ENCODE measurements around the gene SNRNP35. TPM values are rescaled to one million over a fixed set of nuclear protein-coding genes. Genes with fewer than 3 reads are reported as not detected.

The SNRNP35 gene
- total RNA-seq, 3 donors from 2014 or later, result 20.8 to 26.3 (median 21.5) TPM

GRCh38 chr12:123441523-123442164 is 16.3 kb upstream of the SNRNP35 start:
- Histone ChIP-seq H3K36me3 (ENCODE audit: low read depth) (no peaks in the 10 kb centered on the region), H3K4me1 (ENCODE audit: low read depth) (peaks cover 6% of the 10 kb centered on the region), H3K4me3 (no peak overlapping the region), H3K9me3 (no peaks in the 10 kb centered on the region)
- no peak for TF ChIP-seq CTCF (IDR thresholded peaks at IDR 0.05)
- DNase-seq (no peak), ATAC-seq (no peak)
- intact Hi-C loops (cut with DNase I, micrococcal nuclease), result no loop called here

GRCh38 chr12:123442774-123443173 is 15.2 kb upstream of the SNRNP35 start:
- Histone ChIP-seq H3K9me3 (no peaks in the 10 kb centered on the region), H3K36me3 (ENCODE audit: low read depth) (no peaks in the 10 kb centered on the region), H3K4me1 (ENCODE audit: low read depth) (peaks cover 6% of the 10 kb centered on the region), H3K4me3 (no peak overlapping the region)
- DNase-seq (no peak), ATAC-seq (no peak)
- intact Hi-C loops (cut with DNase I, micrococcal nuclease), result no loop called here
- TF ChIP-seq CTCF (IDR thresholded peaks at IDR 0.05), result no peak

GRCh38 chr12:123444092-123445026 is 13.6 kb upstream of the SNRNP35 start:
- no peak for ATAC-seq
- intact Hi-C loops (cut with DNase I, micrococcal nuclease), result no loop called here
- no peak overlapping the region for H3K4me3 ChIP-seq
- H3K4me1 ChIP-seq (ENCODE audit: low read depth), result peaks cover 6% of the 10 kb centered on the region
- H3K9me3 ChIP-seq, result no peaks in the 10 kb centered on the region
- no peak for TF ChIP-seq CTCF (IDR thresholded peaks at IDR 0.05)
- no peak for DNase-seq
- H3K36me3 ChIP-seq (ENCODE audit: low read depth), result no peaks in the 10 kb centered on the region

- no peak for TF ChIP-seq CTCF (IDR thresholded peaks at IDR 0.05)
- intact Hi-C loops (cut with DNase I, micrococcal nuclease), result no loop called here
- H3K36me3 ChIP-seq (ENCODE audit: low read depth), result no peaks in the 10 kb centered on the region
- no peaks in the 10 kb centered on the region for H3K9me3 ChIP-seq
- peaks cover 6% of the 10 kb centered on the region for H3K4me1 ChIP-seq (ENCODE audit: low read depth)
- ATAC-seq (peak; percentile 61), DNase-seq (peak in 1 of 3 donors; percentile 26)
- no peak overlapping the region for H3K4me3 ChIP-seq
These were observed 12.3 kb upstream of the SNRNP35 start for GRCh38 chr12:123445388-123446332.

GRCh38 chr12:123446333-123446713 is 11.6 kb upstream of the SNRNP35 start:
- Histone ChIP-seq H3K4me3 (no peak overlapping the region), H3K9me3 (no peaks in the 10 kb centered on the region), H3K4me1 (ENCODE audit: low read depth) (peaks cover 6% of the 10 kb centered on the region), H3K36me3 (ENCODE audit: low read depth) (no peaks in the 10 kb centered on the region)
- ATAC-seq (no peak), DNase-seq (no peak)
- intact Hi-C loops (cut with DNase I, micrococcal nuclease), result no loop called here
- TF ChIP-seq CTCF (IDR thresholded peaks at IDR 0.05), result no peak
